ENCODE results near the gene PGAP2.

Gene PGAP2

GRCh38 chr11:3859373-3859881 is 51.1 kb downstream of the PGAP2 start:
- no peak for DNase-seq

DNA sequence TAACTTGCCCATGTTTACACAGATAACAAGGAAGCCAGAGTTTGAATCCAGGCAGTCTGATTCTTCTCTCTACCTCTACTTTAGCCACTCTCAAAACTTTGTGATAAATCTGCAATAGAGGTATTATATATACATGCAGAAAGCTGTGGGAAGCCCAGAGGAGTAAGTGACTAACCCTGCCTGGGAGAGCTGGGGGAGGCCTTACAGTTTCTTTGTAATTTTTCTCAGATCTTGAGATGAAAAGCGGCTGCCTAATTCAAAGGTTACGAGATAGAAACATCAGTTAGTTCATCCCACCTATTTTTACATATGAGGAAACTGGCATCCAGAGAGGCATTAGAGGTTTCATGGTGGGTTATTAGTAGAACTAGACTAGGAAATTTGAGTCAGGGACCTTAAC is 52.0 kb downstream of the PGAP2 start:
- DNase-seq = no peak

DNA sequence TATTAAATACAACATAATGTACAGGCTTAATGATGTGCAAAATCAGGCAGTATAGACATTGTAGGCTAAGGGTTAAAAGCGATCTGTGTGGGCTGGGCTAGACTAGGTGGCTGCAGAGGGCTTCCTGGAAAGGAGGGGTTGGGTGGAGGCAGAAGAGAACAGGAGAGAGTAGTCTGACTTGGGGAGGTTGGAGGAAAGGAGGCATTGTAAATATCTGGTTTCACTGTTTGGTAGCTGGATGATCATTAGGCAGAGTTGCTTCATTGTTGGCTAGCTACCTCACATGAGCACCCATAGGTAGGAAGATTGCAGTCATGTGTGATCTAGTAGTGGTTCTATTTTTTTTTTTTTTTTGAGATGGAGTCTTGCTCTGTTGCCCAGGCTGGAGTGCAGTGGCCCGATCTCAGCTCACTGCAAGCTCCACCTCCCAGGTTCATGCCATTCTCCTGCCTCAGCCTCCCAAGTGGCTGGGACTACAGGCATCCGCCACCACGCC is 52.6 kb downstream of the PGAP2 start:
- DNase-seq = peak; percentile 25

DNA sequence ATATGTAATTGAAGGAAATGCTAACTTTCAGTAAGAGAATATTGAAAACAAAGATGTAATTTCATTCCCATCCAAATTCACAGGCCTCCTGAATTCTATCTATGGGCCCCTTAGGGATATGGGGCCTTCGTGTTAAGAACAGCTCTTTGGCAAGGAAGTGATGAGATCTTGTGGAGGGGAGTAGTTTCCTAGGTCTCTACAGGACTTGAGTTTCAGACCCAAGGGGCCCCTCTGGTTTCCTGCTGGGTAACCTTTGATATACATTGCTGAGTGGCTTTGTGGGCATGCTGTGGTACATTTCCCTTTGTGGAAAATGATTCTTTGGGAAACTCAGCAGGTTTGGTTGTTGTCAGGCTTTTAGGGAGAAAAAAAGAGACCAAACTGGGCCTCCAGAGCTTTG is 53.3 kb downstream of the PGAP2 start:
- peak; percentile 42 for DNase-seq

- no peak for DNase-seq
Measured at GRCh38 chr11:3865388-3866193, 57.2 kb downstream of the PGAP2 start.

- no peak for DNase-seq
Measured at GRCh38 chr11:3866206-3866605, 57.8 kb downstream of the PGAP2 start.

DNA sequence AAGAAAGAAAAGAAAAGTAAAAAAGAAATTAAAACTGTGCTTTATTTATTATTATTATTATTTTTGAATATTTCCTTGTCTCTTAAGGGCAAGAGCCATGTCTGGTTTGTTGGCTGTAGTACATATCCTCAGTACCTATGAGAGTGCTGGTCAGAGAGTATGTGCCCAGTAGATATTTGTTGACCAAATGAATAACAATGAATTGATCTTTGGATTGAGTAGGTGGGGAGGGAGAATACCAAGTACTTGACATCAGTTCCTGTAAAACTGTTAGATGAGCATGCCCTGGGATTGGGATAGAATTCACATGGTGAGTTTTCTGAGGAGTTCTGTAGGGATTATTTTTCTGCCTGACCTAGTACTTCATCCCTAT is 58.5 kb downstream of the PGAP2 start:
- no peak for DNase-seq

GRCh38 chr11:3867209-3868091 is 59.1 kb downstream of the PGAP2 start:
- no peak for DNase-seq

- no peak for DNase-seq
Measured at GRCh38 chr11:3873712-3874349, 65.5 kb downstream of the PGAP2 start.

Data from KG1 (cell line).